HG03442 (cell line): ENCODE results near the gene NLRP4.
A peak's percentile ranks its signal among the peaks of the same experiment; 100 is the strongest.
"Not testable (repeated sequence)": the region's sequence is repeated elsewhere in the genome, so short reads cannot be mapped to it uniquely, and the experiment has no call there.

Source experiments
- ATAC-seq: cut with Tn5 transposase; IDR thresholded peaks from one replicate; pipeline ENCODE4 v1.9.1; 2021; ENCODE audit warnings: mild to moderate bottlenecking, moderate library complexity; ENCODE audit not compliant: unreplicated experiment

NLRP4 gene

DNA sequence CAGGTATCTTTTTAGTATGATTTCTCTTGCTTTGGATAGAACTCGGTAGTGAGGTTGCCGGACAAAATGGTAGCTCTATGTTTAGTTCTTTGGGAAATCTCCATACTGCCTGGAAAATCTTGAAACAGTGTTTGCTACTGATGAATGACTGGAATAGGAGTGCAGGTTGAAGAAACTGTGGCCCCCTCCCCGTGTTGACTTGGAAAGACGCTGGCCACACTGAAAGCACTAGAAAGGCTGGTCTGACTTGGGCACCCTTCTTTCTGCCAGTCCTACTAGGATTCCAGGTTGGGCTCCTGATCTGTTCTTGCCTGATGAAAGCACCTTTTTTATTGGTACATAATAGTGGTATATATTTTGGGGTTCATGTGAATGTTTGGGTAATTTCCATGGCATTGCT is 46.3 kb downstream of the NLRP4 start:
- ATAC-seq = no peak

DNA sequence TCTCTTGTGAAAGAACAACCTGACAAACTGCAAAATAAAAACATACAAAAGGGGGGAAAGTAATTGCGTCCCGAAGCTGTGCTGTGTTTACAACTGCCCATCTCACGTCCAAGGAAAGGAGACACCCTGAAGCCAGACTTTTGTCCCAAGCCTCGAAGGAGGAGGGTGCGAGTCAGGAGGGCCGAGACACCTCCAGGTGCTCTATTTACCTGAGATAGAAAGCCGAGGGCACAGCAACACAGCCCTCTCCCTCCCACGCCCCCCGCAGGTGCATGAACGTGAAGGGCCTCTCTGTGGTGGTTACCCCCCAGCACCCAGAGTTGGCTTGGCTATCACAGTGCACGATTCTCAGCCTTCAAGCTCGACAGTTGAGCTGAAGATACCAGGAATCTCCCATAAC is 62.6 kb downstream of the NLRP4 start:
- no peak for ATAC-seq

DNA sequence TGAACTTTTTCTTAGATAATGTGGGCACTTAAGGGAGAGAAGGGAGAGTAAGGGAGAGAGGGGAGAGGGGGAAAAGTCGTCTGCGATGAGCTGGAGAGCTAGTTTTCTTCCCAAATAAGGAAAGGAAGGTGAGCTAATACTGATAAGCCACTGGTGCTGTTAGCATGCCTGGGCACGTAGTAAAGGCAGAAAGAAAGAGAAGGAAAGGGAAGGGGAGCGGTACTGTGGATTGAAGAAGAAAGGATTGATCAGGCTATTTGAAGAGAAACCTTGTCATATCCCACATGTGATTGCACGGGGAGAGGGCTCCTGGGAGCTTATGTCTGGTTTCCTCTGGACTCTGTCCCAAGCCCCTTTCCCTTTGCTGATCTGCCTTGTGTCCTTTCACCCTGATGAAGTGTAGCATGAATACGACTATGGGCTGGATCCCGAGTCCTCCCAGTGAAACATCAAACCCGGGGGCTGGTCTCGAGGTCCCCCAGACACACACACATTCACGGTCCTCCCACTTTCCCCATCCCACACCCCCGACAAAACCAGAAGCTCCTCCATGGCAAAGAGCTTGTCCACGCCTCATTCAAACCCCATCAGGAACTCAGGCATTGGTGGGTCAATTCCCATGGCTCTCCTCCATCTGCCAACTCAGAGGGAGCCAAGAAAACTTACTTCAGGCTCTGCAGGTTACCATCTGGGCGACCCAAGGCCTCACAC is 65.2 kb downstream of the NLRP4 start:
- no peak for ATAC-seq

DNA sequence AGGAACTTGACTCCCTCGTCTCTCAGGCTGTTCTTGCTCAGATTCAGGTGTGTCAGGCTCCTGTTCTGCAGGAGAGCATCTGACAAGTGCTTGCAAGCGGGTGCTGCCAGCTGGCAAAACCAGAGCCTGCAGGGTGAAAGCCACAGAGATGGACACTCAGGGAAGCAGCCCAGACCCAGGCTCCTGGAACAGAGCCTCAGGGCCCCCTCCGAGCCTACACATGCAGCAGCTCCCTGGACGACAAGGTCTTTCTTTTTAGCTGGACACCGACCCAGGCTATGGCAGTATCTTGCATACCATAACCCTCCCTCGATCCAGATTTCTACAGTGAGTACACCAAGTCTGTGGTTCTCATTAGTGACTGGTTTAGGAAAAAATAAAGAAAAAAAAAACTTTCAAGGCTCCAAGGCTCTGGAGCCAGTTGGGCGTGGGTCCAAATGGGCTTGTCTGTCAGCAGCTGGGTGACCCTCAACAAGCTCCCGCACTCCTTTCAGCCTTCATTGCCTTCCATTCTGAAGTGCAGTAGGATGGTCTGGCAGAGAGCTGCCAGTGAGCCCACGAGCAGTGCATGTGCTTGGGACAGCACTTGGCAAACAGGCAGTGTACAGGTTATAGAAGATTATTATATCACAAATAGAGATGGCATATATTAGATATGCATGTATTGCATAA is 65.9 kb downstream of the NLRP4 start:
- no peak for ATAC-seq

DNA sequence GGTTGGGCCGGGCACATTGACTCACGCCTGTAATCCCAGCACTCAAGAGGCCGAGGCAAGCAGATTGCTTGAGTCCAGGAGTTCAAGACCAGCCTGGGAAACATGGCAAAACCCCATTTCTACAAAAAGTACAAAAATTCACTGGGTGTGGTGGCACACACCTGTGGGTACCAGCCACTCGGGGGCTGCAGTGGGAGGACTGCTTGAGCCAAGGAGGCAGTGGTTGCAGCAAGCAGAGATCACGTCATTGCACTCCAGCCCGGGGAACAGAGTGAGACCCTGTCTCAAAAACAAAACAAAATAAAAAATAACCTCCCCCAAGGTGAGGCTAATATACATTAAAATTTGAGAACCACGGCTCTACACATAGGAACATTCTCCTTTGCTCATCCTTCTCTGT is 70.9 kb downstream of the NLRP4 start:
- no peak for ATAC-seq

DNA sequence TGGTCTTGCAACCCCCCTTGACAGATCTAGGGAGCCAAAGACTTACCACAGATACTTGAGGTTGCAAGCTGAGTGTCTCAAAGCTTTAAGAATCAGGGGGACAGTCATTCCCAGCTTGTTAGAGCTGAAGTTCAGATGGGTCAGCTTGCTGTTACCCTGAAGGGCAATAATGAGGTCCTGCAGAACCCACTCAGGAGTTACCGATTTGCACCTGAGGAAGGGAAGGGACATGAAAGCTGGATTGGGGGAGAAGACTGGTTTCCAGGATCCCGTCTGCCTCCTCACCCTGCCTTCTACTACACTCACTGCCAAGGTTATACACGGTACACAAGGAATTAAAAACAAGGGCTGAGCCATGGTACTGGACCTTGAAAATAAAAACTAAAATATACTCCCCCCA is 71.4 kb downstream of the NLRP4 start:
- ATAC-seq = no peak

DNA sequence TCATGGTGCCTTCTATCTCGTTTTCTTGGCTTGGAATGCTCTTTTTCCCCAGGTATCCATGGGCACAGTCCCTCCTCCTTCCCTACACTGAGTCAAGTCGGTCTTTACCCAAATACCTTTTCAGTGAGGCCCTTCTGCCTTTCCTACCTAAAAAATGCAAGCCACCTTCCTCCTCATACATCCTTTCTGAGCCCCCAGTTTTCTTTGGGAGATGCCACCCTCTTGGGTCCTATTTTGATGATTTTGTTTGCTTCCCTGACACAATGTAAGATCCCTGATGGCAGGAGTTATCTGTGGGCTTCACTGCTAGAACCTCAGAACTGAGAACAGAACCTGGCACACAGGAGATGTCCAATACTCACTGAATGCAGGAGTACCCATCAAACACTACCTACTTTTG is 73.5 kb downstream of the NLRP4 start:
- ATAC-seq = no peak

DNA sequence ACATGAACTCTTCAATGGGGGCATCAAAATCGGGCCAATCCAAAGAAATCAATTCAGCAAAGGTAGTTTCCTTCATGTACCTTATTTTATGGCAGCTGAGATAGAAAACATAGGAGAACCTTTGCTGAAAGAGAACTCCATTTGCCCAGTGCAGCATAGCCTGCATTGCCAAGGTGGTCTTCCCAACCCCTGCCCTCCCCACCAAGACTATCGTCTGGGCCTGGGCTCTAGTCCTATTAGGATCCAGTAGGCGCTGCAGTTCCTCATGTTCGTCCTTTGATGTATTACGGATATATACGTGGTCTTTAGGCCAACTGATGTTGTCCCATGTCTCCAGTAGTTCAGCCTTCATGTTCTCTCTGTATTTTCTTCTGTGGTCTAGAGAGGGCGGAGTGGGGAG is 76.6 kb downstream of the NLRP4 start:
- no peak for ATAC-seq

DNA sequence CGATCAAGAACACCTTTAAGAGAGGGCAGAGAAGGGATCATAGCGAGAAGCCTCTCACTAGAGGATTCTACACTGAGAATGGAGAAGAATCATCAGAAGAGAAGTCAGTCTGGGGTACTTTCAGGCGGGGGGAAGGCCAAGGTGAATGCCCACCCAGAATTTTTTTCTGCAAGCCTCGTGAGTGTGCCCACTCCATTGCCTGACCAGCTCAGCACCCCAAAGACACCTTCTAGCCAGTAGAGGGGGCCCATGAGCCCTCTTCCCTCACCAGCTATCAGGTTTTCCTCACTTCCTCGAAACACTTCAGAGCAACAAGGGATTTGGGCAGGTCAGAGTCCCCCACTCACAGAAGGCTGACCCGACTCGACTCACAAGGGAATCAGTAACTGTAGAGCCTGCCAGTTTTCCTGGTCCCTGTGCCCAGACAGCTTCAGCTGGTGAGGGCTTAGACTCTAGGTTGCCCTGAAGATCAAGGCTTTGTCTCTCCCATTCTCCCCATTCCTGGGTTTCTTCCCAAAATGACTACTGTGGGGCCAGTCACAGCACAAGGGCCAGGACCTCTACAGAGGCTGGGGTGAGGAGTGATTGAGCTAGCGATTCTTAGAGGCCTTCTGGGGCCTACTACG is 77.4 kb downstream of the NLRP4 start:
- no peak for ATAC-seq

DNA sequence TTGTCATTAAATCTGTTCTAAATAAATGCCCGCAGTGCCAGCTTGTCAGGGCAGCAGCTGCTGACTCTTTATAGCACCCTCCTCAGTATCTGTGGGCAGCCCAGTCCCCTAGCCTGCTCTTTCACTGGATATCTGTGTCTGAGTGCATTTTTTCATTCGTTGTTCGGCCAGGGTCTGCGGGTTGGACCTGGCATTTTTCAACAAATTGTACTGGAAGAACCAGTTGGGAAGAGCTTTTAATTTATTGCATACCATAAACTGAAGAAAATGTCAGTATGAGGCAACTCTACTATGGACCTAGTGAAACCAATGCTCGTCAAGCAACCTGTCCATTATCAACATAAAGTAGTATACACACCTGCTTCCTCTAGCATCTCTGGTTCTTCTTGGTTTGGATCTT is 87.2 kb downstream of the NLRP4 start:
- ATAC-seq = no peak

DNA sequence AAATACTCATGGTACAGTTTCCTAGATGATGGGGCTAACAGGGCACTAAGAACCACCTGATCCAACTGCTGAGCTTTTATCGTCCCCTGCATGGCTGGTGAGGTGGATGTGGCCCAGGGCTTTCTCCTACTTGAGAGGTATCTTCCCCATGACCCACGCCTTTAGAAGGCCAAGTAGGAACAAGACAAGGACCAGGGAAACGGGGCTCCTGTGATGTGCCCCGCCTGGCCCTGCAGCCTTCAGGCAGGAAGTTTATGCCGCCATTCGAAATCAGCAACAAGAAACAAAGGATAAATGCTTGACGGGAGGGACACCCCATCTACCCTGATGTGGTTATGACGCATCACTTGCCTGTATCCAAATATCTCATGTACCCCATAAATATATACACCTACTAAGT is 91.7 kb downstream of the NLRP4 start:
- ATAC-seq = no peak

DNA sequence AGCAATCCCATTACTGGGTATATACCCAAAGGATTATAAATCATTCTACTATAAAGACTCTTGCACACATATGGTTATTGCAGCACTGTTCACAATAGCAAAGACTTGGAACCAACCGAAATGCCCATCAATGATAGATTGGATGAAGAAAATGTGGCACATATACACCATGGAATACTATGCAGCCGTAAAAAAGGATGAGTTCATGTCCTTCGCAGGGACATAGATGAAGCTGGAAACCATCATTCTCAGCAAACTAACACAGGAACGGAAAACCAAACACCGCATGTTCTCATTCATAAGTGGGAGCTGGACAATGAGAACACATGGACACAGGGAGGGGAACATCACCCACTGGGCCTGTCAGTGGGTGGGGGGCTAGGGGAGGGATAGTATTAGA is 92.9 kb downstream of the NLRP4 start:
- not testable (repeated sequence) for ATAC-seq

DNA sequence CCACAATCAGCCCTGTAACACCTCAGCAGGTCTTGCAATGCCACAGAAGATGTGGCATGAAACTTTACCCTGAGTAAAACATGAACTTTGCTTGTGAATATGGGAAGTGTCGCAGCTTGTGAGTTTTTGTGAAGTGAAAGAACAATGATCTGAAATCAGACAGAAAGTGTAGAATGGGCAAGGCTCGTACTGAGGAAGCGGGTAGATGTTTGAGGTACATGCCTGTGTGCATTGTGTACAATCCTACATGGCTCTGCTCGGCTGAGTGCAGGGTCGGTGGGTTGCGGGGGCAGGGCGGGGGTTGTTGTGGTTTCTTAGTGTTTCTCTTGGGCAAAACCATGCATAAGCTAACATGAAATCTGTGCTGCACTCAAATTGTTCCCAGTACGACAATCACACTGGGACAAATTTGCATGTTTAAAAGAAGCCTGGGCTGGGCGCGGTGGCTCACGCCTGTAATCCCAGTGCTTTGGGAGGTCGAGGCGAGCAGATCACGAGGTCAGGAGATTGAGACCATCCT is 94.7 kb downstream of the NLRP4 start:
- peak; percentile 42 for ATAC-seq
